IMR-90 (cell line): ENCODE data around the gene VIT. TPM values are rescaled to one million over a fixed set of nuclear protein-coding genes. Genes with fewer than 3 reads are reported as not detected.

Experiments used
- ATAC-seq: fragments of 200-7000 bp; cut with Tn5 transposase; 2 replicates; pipeline ENCODE4 v1.9.1; 2020; ENCODE audit warnings: low read depth, mild to moderate bottlenecking, moderate library complexity
- BruUV-seq: library from RNA; stranded (reverse); fragments of 400-500 nt; replicated peaks from 2 replicates; lab custom pipeline; 2021; lab: Mats Ljungman, UMichigan
- CTCF ChIA-PET: fragments of 300-600 bp; formaldehyde crosslinking; extraction: SDS; loops from one replicate; lab custom pipeline; 2021; ENCODE audit warnings: antibody characterized with exemption; lab: Yijun Ruan, JAX
- POLR2A ChIA-PET: fragments of 300-600 bp; sonication (Branson Sonifier 250); formaldehyde crosslinking; loops from one replicate; lab custom pipeline; 2022; ENCODE audit warnings: antibody characterized with exemption; ENCODE audit not compliant: unreplicated experiment; lab: Charles Lee
- DNase-seq: peaks from one replicate; pipeline ENCODE4 v3.0.0; 2013
- H2AFZ ChIP-seq: replicated peaks from 2 replicates; pipeline ENCODE3; 2013; ENCODE audit warnings: low read length, mild to moderate bottlenecking; ENCODE audit not compliant: poor library complexity
- H2AK5ac ChIP-seq: 2 replicates; pipeline ENCODE4 v1.6.1; 2013; ENCODE audit warnings: low read depth, low read length, inconsistent platforms
- H2AK9ac ChIP-seq: replicated peaks from 2 replicates; pipeline ENCODE3; 2013; ENCODE audit warnings: mild to moderate bottlenecking, low read depth, low read length, moderate library complexity; ENCODE audit not compliant: poor library complexity
- H2BK120ac ChIP-seq: 2 replicates; pipeline ENCODE4 v1.6.1; 2013; ENCODE audit warnings: low read depth, low read length, inconsistent platforms
- H2BK15ac ChIP-seq: 3 replicates; pipeline ENCODE4 v1.6.1; 2013; ENCODE audit warnings: low read depth, low read length, inconsistent platforms
- H2BK20ac ChIP-seq: 2 replicates; pipeline ENCODE4 v1.6.1; 2013; ENCODE audit warnings: low read depth, mild to moderate bottlenecking, inconsistent platforms, low read length, moderate library complexity
- H2BK5ac ChIP-seq: 2 replicates; pipeline ENCODE4 v1.6.1; 2013; ENCODE audit warnings: mild to moderate bottlenecking, low read depth, low read length, inconsistent platforms; ENCODE audit not compliant: poor library complexity, severe bottlenecking
- H3K14ac ChIP-seq: replicated peaks from 2 replicates; pipeline ENCODE4 v1.6.1; 2013; ENCODE audit warnings: low read depth, low read length, inconsistent platforms
- H3K18ac ChIP-seq: 2 replicates; pipeline ENCODE4 v1.6.1; 2013; ENCODE audit warnings: low read depth, low read length, control low read depth
- H3K23ac ChIP-seq: 2 replicates; pipeline ENCODE4 v1.6.1; 2013; ENCODE audit warnings: low read depth, low read length, inconsistent platforms
- H3K27ac ChIP-seq: 2 replicates; pipeline ENCODE4 v1.5.1; 2013; ENCODE audit warnings: mild to moderate bottlenecking, control low read depth, low read length; ENCODE audit not compliant: insufficient read depth
- H3K27me3 ChIP-seq: 2 replicates; pipeline ENCODE4 v1.6.1; 2013; ENCODE audit warnings: low read length; ENCODE audit not compliant: control insufficient read depth, insufficient read depth
- H3K36me3 ChIP-seq: 2 replicates; pipeline ENCODE4 v1.6.1; 2013; ENCODE audit warnings: low read length, mixed read lengths; ENCODE audit not compliant: control insufficient read depth, insufficient read depth
- H3K4ac ChIP-seq: 2 replicates; pipeline ENCODE4 v1.6.1; 2013; ENCODE audit warnings: low read depth, low read length, inconsistent platforms
- H3K4me1 ChIP-seq: 2 replicates; pipeline ENCODE4 v1.6.1; 2013; ENCODE audit warnings: low read length, mixed read lengths; ENCODE audit not compliant: control insufficient read depth, insufficient read depth
- H3K4me2 ChIP-seq: 2 replicates; pipeline ENCODE4 v1.6.1; 2013; ENCODE audit warnings: low read depth, mild to moderate bottlenecking, control low read depth, low read length, moderate library complexity
- H3K4me3 ChIP-seq: 2 replicates; pipeline ENCODE4 v1.5.1; 2013; ENCODE audit warnings: low read depth, mild to moderate bottlenecking, control low read depth, low read length, moderate library complexity; ENCODE audit not compliant: insufficient read depth
- H3K56ac ChIP-seq: 2 replicates; pipeline ENCODE4 v1.6.1; 2013; ENCODE audit warnings: low read length, inconsistent platforms; ENCODE audit not compliant: insufficient read depth; ENCODE audit errors: extremely low read depth
- H3K79me1 ChIP-seq, 2 experiments: 2 replicates each; pipeline ENCODE4 v1.6.1; 2013; ENCODE audit warnings: low read length in 2 of 2, inconsistent platforms in 1 of 2, low read depth in 1 of 2
- H3K9ac ChIP-seq: 2 replicates; pipeline ENCODE4 v1.6.1; 2013; ENCODE audit warnings: low read depth, low read length, control low read depth
- H3K9me1 ChIP-seq: 2 replicates; pipeline ENCODE4 v1.6.1; 2013; ENCODE audit warnings: low read length, inconsistent platforms; ENCODE audit not compliant: insufficient read depth
- H3K9me3 ChIP-seq: 2 replicates; pipeline ENCODE4 v1.6.1; 2013; ENCODE audit warnings: low read length; ENCODE audit not compliant: control insufficient read depth, insufficient read depth
- H4K20me1 ChIP-seq: 2 replicates; pipeline ENCODE4 v1.6.1; 2013; ENCODE audit warnings: low read length, inconsistent platforms; ENCODE audit not compliant: insufficient read depth
- H4K5ac ChIP-seq: 2 replicates; pipeline ENCODE4 v1.6.1; 2013; ENCODE audit warnings: mild to moderate bottlenecking, low read depth, low read length, control low read depth
- H4K8ac ChIP-seq, 2 experiments: 2 replicates each; pipeline ENCODE4 v1.6.1; 2013; ENCODE audit warnings: low read depth in 2 of 2, low read length in 2 of 2, control low read depth in 1 of 2, inconsistent platforms in 1 of 2
- H4K91ac ChIP-seq: 2 replicates; pipeline ENCODE4 v1.6.1; 2013; ENCODE audit warnings: low read depth, low read length, inconsistent platforms; ENCODE audit not compliant: insufficient read depth
- BHLHE40 ChIP-seq: fragments of 150-350 bp; IDR thresholded peaks from 2 replicates; pipeline ENCODE4 v1.6.1; 2016; ENCODE audit warnings: mild to moderate bottlenecking, low read depth, low read length
- CHD1 ChIP-seq: IDR thresholded peaks from 2 replicates; pipeline ENCODE4 v1.6.1; 2012; ENCODE audit warnings: low read depth, low read length, improper control_type of control experiment
- ELK1 ChIP-seq: fragments of 150-350 bp; IDR thresholded peaks from 2 replicates; pipeline ENCODE4 v1.6.1; 2016; ENCODE audit warnings: low read depth, mild to moderate bottlenecking, low read length, moderate library complexity, borderline replicate concordance
- FOS ChIP-seq: fragments of 150-350 bp; IDR thresholded peaks from 2 replicates; pipeline ENCODE4 v1.6.1; 2016; ENCODE audit warnings: low read depth, low read length
- MAFK ChIP-seq: IDR thresholded peaks from 2 replicates; pipeline ENCODE4 v1.6.1; 2012; ENCODE audit warnings: low read depth, low read length, improper control_type of control experiment
- MAZ ChIP-seq: IDR thresholded peaks from 2 replicates; pipeline ENCODE4 v1.6.1; 2012; ENCODE audit warnings: low read depth, mild to moderate bottlenecking, low read length, improper control_type of control experiment, moderate library complexity, borderline replicate concordance
- MXI1 ChIP-seq: IDR thresholded peaks from 2 replicates; pipeline ENCODE4 v1.6.1; 2012; ENCODE audit warnings: low read depth, mild to moderate bottlenecking, low read length, moderate library complexity, borderline replicate concordance
- NFE2L2 ChIP-seq: fragments of 150-350 bp; IDR thresholded peaks from 2 replicates; pipeline ENCODE4 v1.6.1; 2016; ENCODE audit warnings: low read depth, mild to moderate bottlenecking, low read length
- POLR2A ChIP-seq: IDR thresholded peaks from 2 replicates; pipeline ENCODE4 v1.6.1; 2012; ENCODE audit warnings: mild to moderate bottlenecking, low read depth, low read length
- RAD21 ChIP-seq: IDR thresholded peaks from 2 replicates; pipeline ENCODE4 v1.6.1; 2012; ENCODE audit warnings: low read length, improper control_type of control experiment
- RCOR1 ChIP-seq: IDR thresholded peaks from 2 replicates; pipeline ENCODE4 v1.6.1; 2012; ENCODE audit warnings: mild to moderate bottlenecking, low read length, improper control_type of control experiment; ENCODE audit not compliant: insufficient replicate concordance
- SMC3 ChIP-seq: fragments of 150-350 bp; IDR thresholded peaks from 2 replicates; pipeline ENCODE4 v1.6.1; 2016; ENCODE audit warnings: low read depth, mild to moderate bottlenecking, antibody characterized with exemption, low read length, moderate library complexity
- WGBS, 2 experiments: methylation state at CpG; one replicate each; pipeline versions ENCODE4 v1.1.5 to v1.1.7; 2013; ENCODE audit warnings: missing lambda C conversion rate in 2 of 2; ENCODE audit not compliant: insufficient read length in 1 of 2; ENCODE audit errors: extremely low coverage in 2 of 2; 5-methylcytosine and 5-hydroxymethylcytosine counted together
- dilution Hi-C: fragments of 300-500 bp; cut with HindIII; formaldehyde crosslinking; loops from one replicate; pipeline ENCODE4 v1.14.3; 2018; ENCODE audit warnings: low sequenced_read_pairs; ENCODE audit not compliant: unreplicated experiment
- in situ Hi-C: fragments of 300-500 bp; cut with MboI; formaldehyde crosslinking; loops from 3 replicates; pipeline ENCODE4 v1.14.3; 2019; ENCODE audit warnings: low sequenced_read_pairs, inconsistent platforms, mixed read lengths
- intact Hi-C: fragments of 100-400 bp; cut with micrococcal nuclease; formaldehyde crosslinking; loops from 2 replicates; pipeline ENCODE4 v1.10.0; 2022
- polyA plus RNA-seq, 3 experiments: library from polyadenylated mRNA; depleted of rRNA; stranded (reverse); fragments of >200 nt; gene quantifications; 2 replicates each; pipeline ENCODE4 v1.2.3, GENCODE V29; 2012; ENCODE audit warnings: low replicate concordance in 1 of 3
- total RNA-seq: library from RNA; depleted of rRNA; stranded (reverse); fragments of >200 nt; gene quantifications from 2 replicates; pipeline ENCODE4 v1.2.3, GENCODE V29; 2012
- TF ChIP-seq, protein P1 (sequence below): fragments of 150-350 bp; IDR thresholded peaks from 2 replicates; pipeline ENCODE4 v1.6.1; 2017; ENCODE audit warnings: mild to moderate bottlenecking, antibody characterized with exemption, low read length, low read depth
- TF ChIP-seq, protein P2 (sequence below): conservative IDR thresholded peaks from 2 replicates; pipeline ENCODE4 v1.5.1; 2012; ENCODE audit warnings: mild to moderate bottlenecking, low read depth, low read length, improper control_type of control experiment

Gene VIT
- total and polyA plus RNA-seq, 2 of the 4 experiments (the other 2 are of a cell fraction) = under 0.01 TPM; not detected in 1

DNA sequence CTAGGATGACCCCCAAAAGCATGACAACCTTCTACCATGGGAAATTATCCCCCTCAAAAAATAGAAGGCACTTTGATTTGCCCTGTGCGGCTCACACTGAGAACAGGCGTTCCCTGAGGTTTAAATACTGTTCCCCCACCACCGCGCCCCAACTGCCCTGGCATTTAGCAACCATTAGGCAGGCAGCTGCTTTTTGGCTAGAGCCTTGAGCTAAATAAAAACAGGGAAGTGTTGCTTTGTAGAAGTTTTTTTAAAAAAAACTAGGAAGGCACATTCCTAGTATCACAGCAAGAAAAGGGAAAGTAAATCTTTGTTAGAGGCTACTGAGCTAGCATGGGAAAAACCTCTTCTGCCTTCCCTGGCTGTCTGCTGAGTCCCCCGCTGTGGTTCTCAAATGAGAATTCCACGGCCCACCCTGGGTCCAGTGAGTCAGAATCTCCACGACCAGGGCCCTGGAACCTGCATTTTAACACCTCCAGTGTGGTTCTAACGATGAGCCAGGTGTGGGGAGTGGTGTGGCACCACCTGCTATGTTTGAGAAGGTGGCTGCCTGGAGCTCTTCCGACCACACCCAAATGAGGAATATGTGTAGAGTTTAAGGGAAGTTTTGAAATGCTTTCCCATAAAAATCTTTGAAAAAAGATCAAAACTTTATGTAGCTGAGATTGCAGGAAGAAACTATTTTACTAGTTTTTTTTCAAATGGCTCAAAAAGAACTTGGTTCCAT is 66.4 kb downstream of the VIT start:
- no peaks in the 10 kb centered on the region for H3K79me1 ChIP-seq
- H3K14ac ChIP-seq = no peak overlapping the region
- no peak overlapping the region for H3K18ac ChIP-seq
- dilution Hi-C loops = no loop called here
- no peaks in the 10 kb centered on the region for H4K20me1 ChIP-seq
- H3K27ac ChIP-seq = no peak overlapping the region
- intact Hi-C loops = no loop called here
- H2AK9ac ChIP-seq = no peak overlapping the region
- H4K8ac ChIP-seq = no peak overlapping the region
- no peaks in the 10 kb centered on the region for H3K9me1 ChIP-seq
- no peak overlapping the region for H2BK20ac ChIP-seq
- no peak overlapping the region for H3K9ac ChIP-seq
- no peaks in the 10 kb centered on the region for H3K36me3 ChIP-seq
- BruUV-seq = no TSS peak
- H4K91ac ChIP-seq = no peak overlapping the region
- no peak overlapping the region for H2AFZ ChIP-seq
- no peak overlapping the region for H2AK5ac ChIP-seq
- ChIA-PET CTCF (interaction anchor here (0.6 kb wide), 1 partner anchor 28 kb away, joined by 3 read pairs; no protein-coding TSS in a partner anchor), POLR2A (no interaction called here)
- H3K9me3 ChIP-seq = 0 out of 2 replicates have a peak, but pooled peaks cover 2% of the 10 kb centered on the region
- peaks cover 28% of the 10 kb centered on the region for H3K27me3 ChIP-seq
- H2BK15ac ChIP-seq = no peak overlapping the region
- WGBS, 2 experiments = no CpG with 5 or more reads among the region's 9 CpGs
- H3K4me1 ChIP-seq = no peaks in the 10 kb centered on the region
- in situ Hi-C loops = no loop called here
- DNase-seq (no peak), ATAC-seq (no peak)
- no peak overlapping the region for H3K23ac ChIP-seq
- no peak overlapping the region for H3K4me3 ChIP-seq
- no peak overlapping the region for H2BK5ac ChIP-seq
- no peak overlapping the region for H2BK120ac ChIP-seq
- H3K56ac ChIP-seq = no peak overlapping the region
- no peak overlapping the region for H4K5ac ChIP-seq
- TF ChIP-seq ELK1 (no peak), RAD21 (no peak), POLR2A (no peak), SMC3 (no peak), MXI1 (no peak), MAFK (no peak), CHD1 (no peak), RCOR1 (no peak), BHLHE40 (no peak), FOS (no peak), MAZ (no peak), NFE2L2 (no peak)
- TF ChIP-seq, protein P1, sequence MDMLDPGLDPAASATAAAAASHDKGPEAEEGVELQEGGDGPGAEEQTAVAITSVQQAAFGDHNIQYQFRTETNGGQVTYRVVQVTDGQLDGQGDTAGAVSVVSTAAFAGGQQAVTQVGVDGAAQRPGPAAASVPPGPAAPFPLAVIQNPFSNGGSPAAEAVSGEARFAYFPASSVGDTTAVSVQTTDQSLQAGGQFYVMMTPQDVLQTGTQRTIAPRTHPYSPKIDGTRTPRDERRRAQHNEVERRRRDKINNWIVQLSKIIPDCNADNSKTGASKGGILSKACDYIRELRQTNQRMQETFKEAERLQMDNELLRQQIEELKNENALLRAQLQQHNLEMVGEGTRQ = no peak
- TF ChIP-seq, protein P2, sequence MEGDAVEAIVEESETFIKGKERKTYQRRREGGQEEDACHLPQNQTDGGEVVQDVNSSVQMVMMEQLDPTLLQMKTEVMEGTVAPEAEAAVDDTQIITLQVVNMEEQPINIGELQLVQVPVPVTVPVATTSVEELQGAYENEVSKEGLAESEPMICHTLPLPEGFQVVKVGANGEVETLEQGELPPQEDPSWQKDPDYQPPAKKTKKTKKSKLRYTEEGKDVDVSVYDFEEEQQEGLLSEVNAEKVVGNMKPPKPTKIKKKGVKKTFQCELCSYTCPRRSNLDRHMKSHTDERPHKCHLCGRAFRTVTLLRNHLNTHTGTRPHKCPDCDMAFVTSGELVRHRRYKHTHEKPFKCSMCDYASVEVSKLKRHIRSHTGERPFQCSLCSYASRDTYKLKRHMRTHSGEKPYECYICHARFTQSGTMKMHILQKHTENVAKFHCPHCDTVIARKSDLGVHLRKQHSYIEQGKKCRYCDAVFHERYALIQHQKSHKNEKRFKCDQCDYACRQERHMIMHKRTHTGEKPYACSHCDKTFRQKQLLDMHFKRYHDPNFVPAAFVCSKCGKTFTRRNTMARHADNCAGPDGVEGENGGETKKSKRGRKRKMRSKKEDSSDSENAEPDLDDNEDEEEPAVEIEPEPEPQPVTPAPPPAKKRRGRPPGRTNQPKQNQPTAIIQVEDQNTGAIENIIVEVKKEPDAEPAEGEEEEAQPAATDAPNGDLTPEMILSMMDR = no peak
- H3K4me2 ChIP-seq = no peak overlapping the region
- H3K4ac ChIP-seq = no peak overlapping the region
